ENCODE data around the gene BMP6.

Gene BMP6

DNA sequence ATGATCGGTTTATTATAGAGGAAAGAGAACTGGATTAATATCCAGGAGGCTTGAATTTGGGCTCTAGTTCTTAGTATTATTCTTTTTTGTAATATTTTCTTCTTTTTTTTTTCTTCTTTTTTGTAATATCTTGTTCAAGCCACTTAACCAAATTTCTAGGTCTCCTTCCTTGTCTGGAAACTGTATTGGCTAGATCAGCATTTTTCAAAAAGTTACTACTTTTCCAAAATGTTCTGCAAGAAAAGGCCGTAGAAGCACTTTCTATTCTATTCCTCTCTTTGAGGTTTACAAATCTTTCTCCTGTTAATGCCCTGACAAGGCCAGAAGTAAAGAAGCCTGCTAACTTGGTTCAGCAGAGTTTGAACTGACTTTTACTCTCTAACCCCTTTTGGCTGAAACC, 12.0 kb downstream of the BMP6 start:
- no peak for DNase-seq (ENCODE audit: low read depth)
- H3K4me3 ChIP-seq (ENCODE audit: control insufficient read depth, low read depth, low read length) = no peak overlapping the region
- TF ChIP-seq, protein P1, sequence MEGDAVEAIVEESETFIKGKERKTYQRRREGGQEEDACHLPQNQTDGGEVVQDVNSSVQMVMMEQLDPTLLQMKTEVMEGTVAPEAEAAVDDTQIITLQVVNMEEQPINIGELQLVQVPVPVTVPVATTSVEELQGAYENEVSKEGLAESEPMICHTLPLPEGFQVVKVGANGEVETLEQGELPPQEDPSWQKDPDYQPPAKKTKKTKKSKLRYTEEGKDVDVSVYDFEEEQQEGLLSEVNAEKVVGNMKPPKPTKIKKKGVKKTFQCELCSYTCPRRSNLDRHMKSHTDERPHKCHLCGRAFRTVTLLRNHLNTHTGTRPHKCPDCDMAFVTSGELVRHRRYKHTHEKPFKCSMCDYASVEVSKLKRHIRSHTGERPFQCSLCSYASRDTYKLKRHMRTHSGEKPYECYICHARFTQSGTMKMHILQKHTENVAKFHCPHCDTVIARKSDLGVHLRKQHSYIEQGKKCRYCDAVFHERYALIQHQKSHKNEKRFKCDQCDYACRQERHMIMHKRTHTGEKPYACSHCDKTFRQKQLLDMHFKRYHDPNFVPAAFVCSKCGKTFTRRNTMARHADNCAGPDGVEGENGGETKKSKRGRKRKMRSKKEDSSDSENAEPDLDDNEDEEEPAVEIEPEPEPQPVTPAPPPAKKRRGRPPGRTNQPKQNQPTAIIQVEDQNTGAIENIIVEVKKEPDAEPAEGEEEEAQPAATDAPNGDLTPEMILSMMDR (IDR thresholded peaks at IDR 0.05; ENCODE audit: control insufficient read depth, insufficient read depth, low read depth, low read length, missing control alignments) = no peak

DNA sequence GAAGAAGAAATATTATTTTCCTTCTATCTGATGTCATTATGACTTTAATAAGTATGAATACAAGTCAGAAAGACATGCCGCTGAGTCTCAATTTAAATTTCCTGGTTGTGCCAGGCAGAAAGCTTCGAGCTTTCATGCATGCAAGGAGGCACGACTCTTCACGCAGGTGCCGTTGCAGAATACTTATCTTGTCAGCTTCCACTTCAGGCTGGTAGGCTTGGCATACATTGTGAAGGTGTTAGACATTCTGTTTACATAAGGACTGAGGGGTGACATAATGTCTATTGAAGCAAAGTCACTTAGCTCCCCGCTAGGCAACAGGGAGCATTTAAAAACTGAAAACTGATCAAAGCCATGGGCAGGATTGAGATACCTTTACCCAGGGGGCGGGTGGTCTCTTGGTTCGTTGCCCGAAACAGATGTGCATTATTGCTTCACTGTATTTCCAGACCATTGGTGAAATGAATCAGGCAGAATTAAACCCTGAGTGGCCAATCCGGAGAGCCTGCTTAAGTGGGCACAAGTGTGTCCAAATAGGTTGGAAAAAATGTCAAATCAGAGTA, 16.4 kb downstream of the BMP6 start:
- TF ChIP-seq, protein P1 (IDR thresholded peaks at IDR 0.05; ENCODE audit: control insufficient read depth, insufficient read depth, low read depth, low read length, missing control alignments) = no peak
- H3K4me3 ChIP-seq (ENCODE audit: control insufficient read depth, low read depth, low read length) = no peak overlapping the region
- DNase-seq (ENCODE audit: low read depth) = no peak

DNA sequence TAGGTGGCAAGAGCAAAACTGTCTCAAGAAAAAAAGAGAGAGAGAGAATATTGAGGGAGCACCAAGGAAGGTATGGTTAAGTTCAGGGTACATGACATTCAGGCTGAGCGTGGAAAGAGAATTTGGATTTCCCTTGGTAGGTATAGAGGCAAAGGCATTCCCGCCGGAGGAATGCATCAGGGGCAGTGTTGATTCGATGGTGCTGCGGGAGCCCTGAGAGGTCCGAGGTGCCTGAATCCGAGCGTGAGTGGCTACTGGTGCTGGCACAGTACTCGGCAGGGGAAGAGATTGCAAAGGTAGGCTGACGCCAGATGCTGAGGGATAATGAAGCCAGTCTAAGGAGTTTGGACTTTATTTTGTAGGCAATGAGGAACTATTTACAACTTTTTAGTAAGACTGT, 20.0 kb downstream of the BMP6 start:
- no peak for DNase-seq (ENCODE audit: low read depth)
- TF ChIP-seq, protein P1 (IDR thresholded peaks at IDR 0.05; ENCODE audit: control insufficient read depth, insufficient read depth, low read depth, low read length, missing control alignments) = no peak

DNA sequence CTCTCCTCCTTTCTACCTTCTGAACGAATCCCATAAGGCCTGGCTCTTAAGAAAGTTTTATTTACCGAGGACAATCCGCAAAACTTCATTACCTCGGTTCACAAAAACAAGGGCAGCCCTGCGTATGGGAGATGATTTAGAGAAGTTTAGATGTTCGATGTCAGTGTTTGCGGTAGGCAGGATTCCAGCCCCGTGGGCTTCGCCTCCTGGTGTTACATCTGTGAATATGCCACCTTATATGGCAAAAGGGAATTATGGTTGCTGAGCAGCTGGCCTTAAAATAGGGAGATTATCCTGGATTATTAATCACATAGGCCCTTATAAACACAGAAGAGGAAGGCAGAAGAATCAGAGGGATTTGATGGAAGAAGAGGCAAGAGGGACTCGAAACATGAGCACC, 21.1 kb downstream of the BMP6 start:
- no peak overlapping the region for H3K4me3 ChIP-seq (ENCODE audit: control insufficient read depth, low read depth, low read length)
- DNase-seq (ENCODE audit: low read depth) = no peak
- TF ChIP-seq, protein P1 (IDR thresholded peaks at IDR 0.05; ENCODE audit: control insufficient read depth, insufficient read depth, low read depth, low read length, missing control alignments) = no peak

More for the DNA sequence above, 20.0 kb downstream of the BMP6 start:
- H3K4me3 ChIP-seq (ENCODE audit: control insufficient read depth, low read depth, low read length) = no peak overlapping the region

DNA sequence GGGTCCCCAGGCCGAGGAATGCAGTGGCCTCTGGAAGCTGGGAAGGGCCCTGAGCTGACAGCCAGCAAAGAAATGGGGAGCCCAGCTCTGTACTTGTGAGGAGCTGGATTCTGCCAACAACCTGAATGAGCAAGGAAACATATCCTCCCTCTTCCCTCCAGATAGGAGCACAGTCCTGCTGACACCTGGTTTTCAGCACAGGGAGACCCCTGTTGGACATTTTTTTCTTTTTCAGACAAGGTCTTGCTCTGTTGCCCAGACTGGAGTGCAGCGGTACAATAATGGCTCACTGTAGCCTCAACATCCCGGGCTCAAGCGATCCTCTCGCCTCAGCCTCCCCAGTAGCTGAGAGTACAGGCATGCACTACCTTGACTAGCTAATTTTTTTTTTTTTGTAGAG, 21.5 kb downstream of the BMP6 start:
- H3K4me3 ChIP-seq (ENCODE audit: control insufficient read depth, low read depth, low read length) = no peak overlapping the region
- DNase-seq (ENCODE audit: low read depth) = no peak
- TF ChIP-seq, protein P1 (IDR thresholded peaks at IDR 0.05; ENCODE audit: control insufficient read depth, insufficient read depth, low read depth, low read length, missing control alignments) = no peak

DNA sequence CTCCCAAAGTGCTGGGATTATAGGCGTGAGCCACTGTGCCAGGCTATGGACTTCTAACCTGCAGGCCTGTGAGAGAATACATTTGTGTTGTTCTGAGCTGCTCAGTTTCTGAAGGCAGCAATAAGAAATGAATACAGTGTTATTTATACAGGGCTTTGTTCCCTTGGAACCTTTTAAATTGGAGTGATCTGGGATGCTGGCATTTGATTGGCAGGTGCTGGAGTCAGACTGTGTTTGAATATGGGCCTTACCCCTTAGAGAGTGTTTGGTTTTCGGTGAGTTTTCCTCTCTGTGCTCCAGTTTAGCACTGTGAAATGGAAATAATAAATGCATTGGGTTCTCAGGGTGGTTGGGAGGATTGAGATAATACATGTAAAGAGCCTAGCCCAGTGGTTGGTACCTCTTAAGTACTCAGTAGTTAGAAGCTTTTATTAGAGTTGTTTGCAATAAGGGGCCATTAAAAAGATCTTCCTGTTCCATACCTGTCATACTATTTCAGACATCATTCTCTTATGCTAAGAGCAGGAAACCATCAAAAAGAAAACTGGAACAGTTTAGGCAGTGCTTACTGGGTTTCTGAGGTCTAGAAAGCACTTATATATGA, 22.1 kb downstream of the BMP6 start:
- TF ChIP-seq, protein P1 (IDR thresholded peaks at IDR 0.05; ENCODE audit: control insufficient read depth, insufficient read depth, low read depth, low read length, missing control alignments) = no peak
- no peak overlapping the region for H3K4me3 ChIP-seq (ENCODE audit: control insufficient read depth, low read depth, low read length)
- no peak for DNase-seq (ENCODE audit: low read depth)

Data from AG09309 (cell line).